Lower leg skin (tissue), 4 donors: Measurements from ENCODE around the gene LENG1. TPM values are rescaled to one million over a fixed set of nuclear protein-coding genes. Genes with fewer than 3 reads are reported as not detected.
"Not testable (repeated sequence)": the region's sequence is repeated elsewhere in the genome, so short reads cannot be mapped to it uniquely, and the experiment has no call there.

Experiments used
- DNase-seq, 2 donors: peaks; one replicate each; pipeline ENCODE4 v3.0.0-alpha.2; 2019; ENCODE audit warnings: low spot score in 2 of 2
- H3K4me3 ChIP-seq: fragments of 200-600 bp; sonication (generic); 2 replicates; pipeline ENCODE4 v1.5.1; 2017; ENCODE audit warnings: mild to moderate bottlenecking, low read depth; ENCODE audit not compliant: poor library complexity, severe bottlenecking
- CTCF ChIP-seq, 3 donors: fragments of 450-650 bp; IDR thresholded peaks; one replicate each; pipeline ENCODE4 v1.5.1; 2016; ENCODE audit warnings: antibody characterized with exemption in 3 of 3, mild to moderate bottlenecking in 3 of 3, moderate library complexity in 2 of 3
- POLR2A ChIP-seq, 2 donors: fragments of 450-650 bp; IDR thresholded peaks; one replicate each; pipeline ENCODE4 v1.6.1; 2016 to 2017; ENCODE audit warnings: antibody characterized with exemption in 2 of 2, mild to moderate bottlenecking in 1 of 2, moderate library complexity in 1 of 2
- WGBS, 2 donors: methylation state at CpG; one replicate each; pipeline ENCODE4 v1.1.5; 2018; 5-methylcytosine and 5-hydroxymethylcytosine counted together
- intact Hi-C: fragments of 100-400 bp; cut with DNase I; formaldehyde crosslinking; loops from one replicate; pipeline ENCODE4 v1.15.0; 2023; ENCODE audit warnings: low total_unique reads
- total RNA-seq, 4 donors: library from RNA; depleted of rRNA; stranded (reverse); fragments of >200 nt; gene quantifications; one replicate each; pipeline ENCODE4 v1.1.0, GENCODE V29; 2016

Gene LENG1
- total RNA-seq, 4 donors from 2014 or later = 6.0 to 8.4 (median 6.6) TPM

- 93 to 94% methylated on average over 16 of the region's 16 CpGs for WGBS, 2 donors
- intact Hi-C loops = no loop called here
- TF ChIP-seq POLR2A (IDR thresholded peaks at IDR 0.05) = no peak
- TF ChIP-seq CTCF (IDR thresholded peaks at IDR 0.05) = no peak
- no peak overlapping the region for H3K4me3 ChIP-seq
- no peak for DNase-seq
Measured at GRCh38 chr19:54199401-54199800, 39.9 kb upstream of the LENG1 start.

- intact Hi-C loops = no loop called here
- 58 to 74% methylated on average over 3 of the region's 3 CpGs for WGBS, 2 donors
- no peak overlapping the region for H3K4me3 ChIP-seq
- DNase-seq = no peak
- TF ChIP-seq POLR2A (IDR thresholded peaks at IDR 0.05) (no peak), CTCF (IDR thresholded peaks at IDR 0.05) (no peak)
Measured at GRCh38 chr19:54197121-54197520, 37.6 kb upstream of the LENG1 start.

- TF ChIP-seq CTCF (IDR thresholded peaks at IDR 0.05) (no peak), POLR2A (IDR thresholded peaks at IDR 0.05) (no peak)
- H3K4me3 ChIP-seq = no peak overlapping the region
- DNase-seq = no peak
- intact Hi-C loops = no loop called here
- WGBS, 2 donors = 87 to 96% methylated on average over 7 of the region's 7 CpGs
Measured at GRCh38 chr19:54196536-54196935, 37.0 kb upstream of the LENG1 start.

GRCh38 chr19:54194463-54194862, 34.9 kb upstream of the LENG1 start:
- DNase-seq, H3K4me3 ChIP-seq, intact Hi-C loops: not testable (repeated sequence)
- WGBS, 2 donors = 90 to 95% methylated on average over 12 of the region's 12 CpGs

- no peak overlapping the region for H3K4me3 ChIP-seq
- intact Hi-C loops = no loop called here
- TF ChIP-seq CTCF (IDR thresholded peaks at IDR 0.05) (no peak), POLR2A (IDR thresholded peaks at IDR 0.05) (no peak)
- WGBS, 2 donors = 92 to 93% methylated on average over 11 of the region's 11 CpGs
- DNase-seq = no peak
Measured at GRCh38 chr19:54193011-54193410, 33.5 kb upstream of the LENG1 start.

- WGBS, 2 donors = 56 to 67% methylated on average over 19 of the region's 19 CpGs
- no peak for TF ChIP-seq CTCF (IDR thresholded peaks at IDR 0.05)
- no peak for TF ChIP-seq POLR2A (IDR thresholded peaks at IDR 0.05)
- intact Hi-C loops = no loop called here
- DNase-seq = no peak
- peak overlapping the region; percentile 75 for H3K4me3 ChIP-seq
Measured at GRCh38 chr19:54191811-54192453, 32.4 kb upstream of the LENG1 start.
